Skeletal muscle cell (primary cell): ENCODE results near the gene CMTM7.

Experiments
- DNase-seq: peaks from one replicate; pipeline ENCODE4 v3.0.0-alpha.2; 2010; ENCODE audit warnings: low read depth
- H3K4me3 ChIP-seq: 2 replicates; pipeline ENCODE4 v1.5.1; 2011; ENCODE audit warnings: low read depth, mild to moderate bottlenecking, control low read depth, low read length, moderate library complexity

Gene CMTM7

GRCh38 chr3:32501783-32502117 is 110.1 kb downstream of the CMTM7 start:
- H3K4me3 ChIP-seq: peak overlapping the region; percentile 86
- no peak for DNase-seq

GRCh38 chr3:32502118-32502945 is 110.7 kb downstream of the CMTM7 start, which contains the start of gene CMTM6:
TSS of gene CMTM6 (minus strand) at chr3:32502852. CDS start at chr3:32502745, 107 bp downstream.
- DNase-seq: peak; percentile 46
- peak within 1 kb of the TSS; percentile 86 for H3K4me3 ChIP-seq

- DNase-seq: no peak
- peak overlapping the region; percentile 86 for H3K4me3 ChIP-seq
These were observed 111.3 kb downstream of the CMTM7 start for GRCh38 chr3:32502946-32503286.
